AG10803 (cell line): ENCODE measurements around the gene PIGZ.

Experiments
- DNase-seq: peaks from one replicate; pipeline ENCODE4 v3.0.0; 2010; ENCODE audit warnings: low read depth
- H3K4me3 ChIP-seq: 2 replicates; pipeline ENCODE4 v1.5.1; 2011; ENCODE audit warnings: mild to moderate bottlenecking, low read length, control low read depth
- TF ChIP-seq, protein P1 (sequence below): conservative IDR thresholded peaks from 2 replicates; pipeline ENCODE4 v1.5.1; 2011; ENCODE audit warnings: mild to moderate bottlenecking, low read length, control low read depth, inconsistent platforms

The PIGZ gene

DNA sequence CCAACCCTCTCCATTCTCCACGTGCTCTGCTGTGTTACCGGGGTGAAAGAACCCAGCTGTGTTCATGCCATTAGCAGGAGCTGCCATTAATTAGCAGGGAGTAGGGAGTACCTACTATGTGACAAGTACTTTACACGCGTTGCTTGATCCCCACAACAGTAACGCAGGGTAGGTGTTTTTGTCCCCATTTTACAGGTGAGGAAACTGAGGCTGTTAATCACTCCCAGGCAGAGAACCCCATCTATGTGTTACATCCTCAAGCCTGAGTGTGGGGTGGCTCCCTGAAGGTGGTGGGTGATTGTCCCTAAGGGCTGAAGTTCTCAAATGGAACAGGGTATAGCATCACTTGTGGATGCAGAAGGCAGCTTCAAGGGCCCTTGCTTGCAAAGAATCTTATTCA lies 38.2 kb upstream of the PIGZ start:
- H3K4me3 ChIP-seq, result no peak overlapping the region
- TF ChIP-seq, protein P1, sequence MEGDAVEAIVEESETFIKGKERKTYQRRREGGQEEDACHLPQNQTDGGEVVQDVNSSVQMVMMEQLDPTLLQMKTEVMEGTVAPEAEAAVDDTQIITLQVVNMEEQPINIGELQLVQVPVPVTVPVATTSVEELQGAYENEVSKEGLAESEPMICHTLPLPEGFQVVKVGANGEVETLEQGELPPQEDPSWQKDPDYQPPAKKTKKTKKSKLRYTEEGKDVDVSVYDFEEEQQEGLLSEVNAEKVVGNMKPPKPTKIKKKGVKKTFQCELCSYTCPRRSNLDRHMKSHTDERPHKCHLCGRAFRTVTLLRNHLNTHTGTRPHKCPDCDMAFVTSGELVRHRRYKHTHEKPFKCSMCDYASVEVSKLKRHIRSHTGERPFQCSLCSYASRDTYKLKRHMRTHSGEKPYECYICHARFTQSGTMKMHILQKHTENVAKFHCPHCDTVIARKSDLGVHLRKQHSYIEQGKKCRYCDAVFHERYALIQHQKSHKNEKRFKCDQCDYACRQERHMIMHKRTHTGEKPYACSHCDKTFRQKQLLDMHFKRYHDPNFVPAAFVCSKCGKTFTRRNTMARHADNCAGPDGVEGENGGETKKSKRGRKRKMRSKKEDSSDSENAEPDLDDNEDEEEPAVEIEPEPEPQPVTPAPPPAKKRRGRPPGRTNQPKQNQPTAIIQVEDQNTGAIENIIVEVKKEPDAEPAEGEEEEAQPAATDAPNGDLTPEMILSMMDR, result no peak
- DNase-seq, result no peak

DNA sequence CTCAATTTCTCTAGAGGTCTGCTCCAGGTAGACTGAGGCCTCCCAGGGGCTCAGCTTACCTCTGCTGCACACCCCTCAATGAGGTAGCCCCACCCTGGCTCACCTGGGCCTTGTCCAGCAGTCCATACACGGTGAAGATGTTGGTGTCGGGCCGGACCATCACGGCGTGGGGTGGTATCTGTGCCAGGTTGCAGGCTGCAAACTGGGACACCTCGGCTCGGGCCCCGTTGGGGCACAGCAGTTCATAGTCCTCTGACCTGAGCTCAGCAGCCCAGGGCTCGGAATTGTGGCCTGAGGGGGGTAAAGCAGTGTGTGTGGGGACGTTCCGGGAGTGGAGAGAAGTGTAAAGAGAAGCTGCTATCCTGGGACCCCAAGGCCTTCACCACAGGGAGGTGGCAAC lies 37.8 kb upstream of the PIGZ start:
- no peak overlapping the region for H3K4me3 ChIP-seq
- DNase-seq, result no peak
- TF ChIP-seq, protein P1, result no peak

DNA sequence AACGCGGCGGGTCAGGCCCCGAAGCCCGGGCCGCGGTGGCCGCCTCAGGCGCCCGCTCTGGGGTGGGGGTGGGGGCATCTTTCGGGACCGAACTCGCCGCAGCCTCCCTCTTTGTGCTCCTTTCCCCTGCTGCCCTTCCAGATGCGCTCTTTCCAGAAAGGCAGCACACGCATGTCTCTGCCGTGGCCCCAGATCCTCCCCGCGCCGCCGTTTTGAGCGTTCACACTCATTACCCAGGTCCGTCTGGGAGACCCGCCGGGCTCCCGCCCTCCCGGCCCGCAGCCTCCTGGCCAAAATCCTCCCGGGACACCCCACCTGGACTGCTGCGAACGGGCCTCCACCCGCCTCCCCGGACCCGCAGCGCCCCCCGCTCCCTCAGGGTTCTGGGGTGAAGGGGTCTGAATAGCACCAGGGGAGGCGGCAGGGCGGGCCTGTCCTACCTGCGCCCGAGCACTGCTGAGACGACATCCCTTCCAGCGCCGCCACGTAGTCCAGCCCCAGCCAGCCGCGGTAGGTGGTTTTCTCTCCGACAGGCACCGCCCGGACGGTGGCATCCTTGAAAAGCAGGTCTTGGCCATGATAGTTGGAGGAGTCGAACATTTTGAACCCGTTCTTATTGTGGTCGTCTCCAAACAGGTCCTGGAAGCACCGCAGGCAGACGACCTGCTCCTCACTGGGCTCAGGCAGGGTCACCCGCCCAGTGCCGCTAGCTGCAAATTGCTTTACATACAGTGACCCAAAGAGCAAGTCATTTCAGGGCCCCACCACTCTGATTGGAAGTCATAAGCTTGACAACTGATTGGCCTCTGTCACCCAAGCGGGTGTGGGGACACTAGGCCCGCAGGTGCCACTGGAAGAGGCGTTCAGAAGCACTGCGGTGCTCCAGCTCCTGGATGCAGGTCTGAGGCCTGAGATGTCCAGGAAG lies 35.1 kb upstream of the PIGZ start:
- DNase-seq, result no peak
- TF ChIP-seq, protein P1, result no peak

DNA sequence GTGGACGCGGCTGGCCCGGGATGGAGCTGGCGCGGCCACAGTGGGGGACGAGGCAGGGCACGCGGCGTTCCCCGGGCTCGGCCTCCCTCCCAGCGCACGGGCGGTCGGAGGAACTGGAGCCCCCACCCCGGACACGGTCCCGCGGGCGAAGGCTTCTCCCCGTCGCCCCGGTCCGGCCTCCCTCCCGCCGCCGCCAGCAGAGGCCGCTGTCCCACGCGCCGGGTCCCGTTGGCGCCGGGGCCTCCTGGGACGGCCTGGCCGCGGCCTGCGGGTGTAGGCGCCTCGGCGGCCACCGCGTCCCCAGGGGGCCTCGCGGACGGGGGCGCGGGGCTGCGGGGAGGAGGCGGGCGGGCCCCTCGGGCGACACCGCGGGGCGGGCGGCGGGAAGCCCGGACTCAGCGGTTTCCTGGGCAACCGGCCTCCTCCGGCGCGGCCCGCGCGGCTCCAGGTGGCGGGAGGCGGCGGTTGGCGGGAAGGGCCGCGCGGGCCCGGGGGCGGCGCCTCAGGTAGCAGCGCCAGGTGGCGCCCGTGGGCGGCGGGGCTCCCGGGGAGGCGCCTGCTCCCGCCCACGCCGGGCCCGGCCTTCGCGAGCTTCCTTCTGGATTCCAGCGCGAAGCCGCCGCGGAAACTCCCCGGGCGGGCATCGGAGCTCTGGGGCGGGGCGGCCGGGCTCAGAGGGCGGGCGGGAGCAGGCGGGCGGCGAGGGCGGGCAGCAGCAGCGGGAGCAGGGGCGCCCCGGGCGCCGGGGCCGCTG lies 34.2 kb upstream of the PIGZ start:
- TF ChIP-seq, protein P1, result peak; percentile 38
- DNase-seq, result peak; percentile 62
- peak overlapping the region; percentile 63 for H3K4me3 ChIP-seq

More for the DNA sequence above, 35.1 kb upstream of the PIGZ start:
- peak overlapping the region; percentile 63 for H3K4me3 ChIP-seq

DNA sequence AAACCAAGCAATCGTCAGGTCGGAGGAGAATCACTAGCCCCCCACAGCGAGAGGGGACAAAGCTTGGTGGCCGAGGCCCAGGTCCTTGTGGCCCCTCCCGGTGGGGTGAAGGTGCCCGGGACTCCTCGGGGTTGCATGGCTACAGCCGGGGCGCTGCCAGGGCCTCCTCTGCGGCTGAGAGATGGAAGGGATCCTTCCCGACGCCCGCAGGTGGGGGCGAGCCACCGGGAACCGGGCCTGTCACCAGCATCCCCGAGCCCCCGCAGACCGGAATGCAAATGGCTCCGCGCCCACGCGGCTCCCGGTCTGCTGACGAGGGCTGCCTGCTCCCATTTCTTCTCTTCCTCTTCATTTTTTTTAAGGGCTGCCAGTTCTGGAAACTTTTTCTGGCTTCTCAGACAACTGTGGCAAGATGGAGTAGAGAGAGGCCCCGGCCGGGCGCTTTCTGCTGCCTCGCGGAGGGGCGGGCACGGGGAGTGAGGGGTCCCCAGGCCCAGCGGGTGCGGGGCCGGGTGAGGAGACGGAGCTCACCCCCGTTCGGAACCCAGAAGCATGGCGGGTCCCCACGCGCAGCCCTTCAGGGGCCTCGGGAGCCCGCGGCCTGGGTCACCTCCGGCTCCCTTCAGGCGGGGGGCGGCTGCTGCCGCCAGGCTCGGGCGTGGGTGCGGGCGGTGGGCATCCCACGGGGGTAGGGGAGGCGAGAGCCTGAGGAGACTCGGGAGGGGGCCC lies 33.5 kb upstream of the PIGZ start:
- TF ChIP-seq, protein P1, result no peak
- DNase-seq, result no peak
- H3K4me3 ChIP-seq, result peak overlapping the region; percentile 39

DNA sequence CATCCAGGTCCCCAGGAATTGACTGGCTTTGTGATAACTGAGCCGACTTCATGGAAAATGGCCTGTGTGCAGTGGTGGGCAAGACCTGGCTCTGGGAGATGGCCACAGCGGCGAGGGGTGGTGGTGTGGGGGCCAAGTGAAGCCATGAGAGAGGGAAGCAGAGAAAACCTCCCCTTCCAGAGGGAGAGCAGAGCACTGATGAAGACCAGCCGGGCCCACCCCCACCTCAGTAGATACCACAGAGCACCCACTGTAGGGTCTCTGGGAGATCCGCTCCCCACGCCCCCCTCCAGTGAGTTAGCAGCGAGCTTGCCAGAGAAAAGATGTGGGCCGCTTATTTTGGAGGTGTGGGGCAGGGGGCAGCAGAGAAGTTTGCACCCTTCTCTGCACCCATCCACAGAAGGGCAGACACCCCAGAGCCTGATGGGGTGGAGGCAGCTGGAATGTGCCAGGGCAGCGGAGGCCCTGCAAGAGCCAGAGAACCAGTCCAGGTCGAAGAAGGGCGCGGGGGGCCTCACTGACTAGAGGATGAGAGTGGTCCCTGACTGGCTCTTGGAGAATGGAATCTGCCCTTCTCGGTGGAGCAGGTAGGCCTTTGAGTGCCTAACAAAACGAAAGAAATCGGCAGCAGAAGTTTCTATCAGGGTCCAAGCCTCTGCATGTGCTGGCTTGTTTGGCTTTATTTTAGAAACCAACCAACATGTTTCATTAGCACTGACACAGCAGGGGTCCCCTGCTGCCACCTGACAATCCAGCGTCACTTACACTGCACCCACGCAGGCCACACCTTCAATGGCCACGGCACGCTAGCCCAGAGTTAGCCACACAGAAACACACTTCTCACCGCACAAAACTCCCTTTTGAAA lies 32.7 kb upstream of the PIGZ start:
- TF ChIP-seq, protein P1, result no peak
- no peak for DNase-seq
- H3K4me3 ChIP-seq, result no peak overlapping the region
